Fibroblast of mammary gland (primary cell): ENCODE results near the gene CHFR.

Source experiments
- DNase-seq: peaks from one replicate; pipeline ENCODE4 v3.0.0-alpha.2; 2010; ENCODE audit warnings: low read depth
- H3K4me3 ChIP-seq: 2 replicates; pipeline ENCODE4 v1.5.1; 2011; ENCODE audit warnings: low read depth, mild to moderate bottlenecking, low read length, moderate library complexity; ENCODE audit not compliant: control insufficient read depth
- CTCF ChIP-seq: conservative IDR thresholded peaks from 2 replicates; pipeline ENCODE4 v1.5.1; 2011; ENCODE audit warnings: low read depth, low read length, inconsistent platforms; ENCODE audit not compliant: control insufficient read depth, insufficient read depth

The CHFR gene

GRCh38 chr12:132833341-132833740, 54.1 kb downstream of the CHFR start:
- no peak overlapping the region for H3K4me3 ChIP-seq
- TF ChIP-seq CTCF = no peak
- no peak for DNase-seq

GRCh38 chr12:132831771-132832170, 55.6 kb downstream of the CHFR start:
- DNase-seq = no peak
- H3K4me3 ChIP-seq = no peak overlapping the region
- TF ChIP-seq CTCF = no peak

- peak within 1 kb of the TSS; percentile 95 for H3K4me3 ChIP-seq
- DNase-seq = peak; percentile 93
- TF ChIP-seq CTCF = no peak
These were observed 58.5 kb downstream of the CHFR start, which contains the start of gene GOLGA3 for GRCh38 chr12:132828706-132829534. GOLGA3 (minus strand) TSS chr12:132828869; CDS start chr12:132822128, 6,741 bp downstream.

GRCh38 chr12:132827763-132828703, 59.4 kb downstream of the CHFR start:
- TF ChIP-seq CTCF = no peak
- peak overlapping the region; percentile 95 for H3K4me3 ChIP-seq
- DNase-seq = peak; percentile 88

GRCh38 chr12:132825861-132826260, 61.5 kb downstream of the CHFR start:
- DNase-seq = no peak
- no peak for TF ChIP-seq CTCF
- H3K4me3 ChIP-seq = no peak overlapping the region

GRCh38 chr12:132825089-132825488, 62.3 kb downstream of the CHFR start:
- no peak for TF ChIP-seq CTCF
- no peak for DNase-seq
- no peak overlapping the region for H3K4me3 ChIP-seq
